NT2/D1 (cell line): Measurements from ENCODE around the gene RAB3A.

Experiments used
- SUZ12 ChIP-seq: IDR thresholded peaks from 2 replicates; pipeline ENCODE4 v1.6.1; 2011; ENCODE audit not compliant: insufficient read length, insufficient read depth; ENCODE audit errors: extremely low read depth
- YY1 ChIP-seq: IDR thresholded peaks from 2 replicates; pipeline ENCODE4 v1.6.1; 2011; ENCODE audit not compliant: insufficient read length, insufficient read depth
- ZNF274 ChIP-seq: IDR thresholded peaks from 2 replicates; pipeline ENCODE4 v1.6.1; 2011; ENCODE audit warnings: mild to moderate bottlenecking, low read depth, low read length

DNA sequence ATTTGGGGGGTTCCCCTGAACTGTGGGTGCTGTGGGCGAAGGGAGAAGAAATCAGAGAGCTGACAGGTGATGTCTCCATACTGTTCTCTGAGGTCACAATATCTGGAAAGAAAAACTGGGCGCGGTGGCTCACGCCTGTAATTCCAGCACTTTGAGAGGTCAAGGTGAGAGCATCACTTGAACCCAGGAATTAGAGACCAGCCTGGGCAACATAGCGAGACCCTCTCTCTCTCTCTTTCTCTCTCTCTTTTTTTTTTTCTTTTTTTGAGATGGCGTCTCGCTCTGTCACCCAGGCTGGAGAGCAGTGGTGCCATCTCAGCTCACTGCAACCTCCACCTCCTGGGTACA lies 48.5 kb upstream of the RAB3A start:
- TF ChIP-seq ZNF274 (no peak), SUZ12 (no peak), YY1 (no peak)
